CD4-positive, alpha-beta T cell treated with Interferon gamma for 1 hour (primary cell): ENCODE data around the gene CLIC6.

Experiments used
- DNase-seq: peaks from one replicate; pipeline ENCODE4 v3.0.0-alpha.2; 2020

The CLIC6 gene

DNA sequence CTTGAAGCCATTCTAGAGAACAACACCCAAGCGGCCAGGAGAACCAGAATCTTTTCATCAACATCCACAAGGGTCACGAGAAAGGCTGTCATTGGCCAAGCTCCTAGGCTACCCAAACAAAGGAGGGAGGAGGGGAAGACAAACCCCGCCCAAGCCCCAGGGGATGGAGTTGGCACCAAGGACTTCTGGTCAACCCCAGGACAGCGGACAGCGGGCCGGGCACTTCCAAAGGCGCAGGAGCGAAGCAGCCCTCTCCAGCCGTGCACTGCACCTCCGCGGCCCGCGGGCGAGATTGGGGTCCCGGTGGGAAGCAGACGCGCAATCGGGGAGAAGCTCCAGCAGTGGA, at the start of gene CLIC6:
Gene CLIC6, plus strand, starts transcription at position 192 of the 346 bp plus-strand sequence. CDS start 395 bp downstream, outside the sequence.
- no peak for DNase-seq

DNA sequence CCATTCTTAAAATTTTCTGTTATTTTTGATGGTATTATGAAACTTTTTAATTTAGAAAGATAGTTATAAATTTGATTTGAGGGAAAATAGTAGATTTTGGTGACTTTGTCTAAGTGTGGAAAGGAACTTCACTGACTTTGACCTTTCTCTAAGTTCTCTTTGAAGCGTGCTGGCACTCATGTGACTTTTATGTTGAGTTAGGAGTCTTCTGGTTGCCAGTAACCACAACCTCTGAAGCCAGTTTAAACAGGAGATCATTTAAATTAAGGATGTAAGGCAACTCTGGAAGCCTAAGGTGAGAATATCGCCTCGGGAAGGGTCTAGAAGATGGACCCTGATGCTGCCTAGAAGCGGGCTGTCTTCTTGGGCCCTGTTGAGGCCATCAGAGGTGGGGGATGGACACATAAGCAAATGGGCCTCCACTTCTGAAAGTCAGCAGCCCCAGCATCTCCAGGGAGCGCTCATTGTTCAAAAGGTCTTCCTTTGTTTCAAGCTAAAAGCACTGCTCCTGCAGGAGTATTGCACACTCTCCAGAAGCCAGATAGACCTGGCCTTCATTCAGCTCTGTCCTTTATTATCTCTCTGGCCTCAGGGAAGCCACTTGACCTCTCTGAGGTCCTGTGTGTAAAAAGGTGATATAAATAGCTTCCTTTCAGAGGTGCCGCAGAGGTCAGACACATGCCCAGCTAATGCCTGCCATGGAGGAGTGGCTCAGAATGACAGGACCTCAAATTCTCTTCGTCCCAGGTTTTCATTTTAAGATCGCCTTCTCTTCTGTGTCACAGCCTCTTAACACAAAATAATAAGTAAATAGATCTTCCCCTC, 48.7 kb upstream of the CLIC6 start:
- DNase-seq = no peak

- no peak for DNase-seq
Measured at GRCh38 chr21:34621434-34622350, 47.1 kb upstream of the CLIC6 start.

DNA sequence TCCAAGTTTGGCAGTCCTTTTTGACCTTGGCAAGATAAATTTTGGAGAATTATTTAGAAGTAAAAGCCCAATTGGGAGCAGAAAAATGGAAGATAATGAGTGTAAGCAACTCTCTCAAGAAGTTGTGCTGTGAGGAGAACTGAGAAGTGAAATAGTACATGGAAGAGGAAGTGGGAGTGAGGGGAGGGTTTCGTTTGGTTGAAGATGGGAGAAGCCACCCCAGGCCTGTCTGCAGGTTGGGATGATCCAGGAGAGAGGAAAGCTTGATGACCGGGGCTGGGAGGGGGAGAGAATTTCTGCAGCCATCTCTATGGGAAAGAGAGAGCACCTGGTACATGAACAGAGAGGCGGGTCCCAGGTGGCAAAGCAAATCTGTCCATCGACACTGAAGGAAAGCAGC, 45.3 kb upstream of the CLIC6 start:
- DNase-seq = no peak

DNA sequence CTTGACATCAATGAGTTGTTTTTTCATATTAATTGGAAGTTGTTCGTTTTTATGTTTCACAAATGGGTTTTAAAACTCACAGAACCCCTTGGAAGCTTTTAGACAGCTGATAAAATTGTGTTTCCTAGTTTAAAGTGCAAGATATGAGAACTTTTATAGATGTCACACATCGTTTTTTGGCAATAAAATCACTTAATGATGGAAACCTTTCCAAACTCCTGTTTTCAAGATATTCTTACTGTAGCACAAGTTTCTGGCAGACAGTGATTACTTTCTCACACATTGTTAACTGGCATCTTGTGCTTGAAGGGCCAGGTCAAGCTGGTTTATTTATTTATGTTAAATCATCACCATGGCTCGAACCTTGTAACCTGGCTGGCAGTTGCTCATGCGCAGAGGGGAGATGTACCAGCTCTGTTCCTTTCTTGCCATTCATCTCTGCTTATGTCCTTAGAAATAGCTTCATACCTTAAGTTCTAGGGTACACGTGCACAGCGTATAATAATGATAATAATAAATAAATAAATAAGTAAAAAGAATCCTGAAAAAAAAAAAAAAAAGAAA, 43.7 kb upstream of the CLIC6 start:
- no peak for DNase-seq

DNA sequence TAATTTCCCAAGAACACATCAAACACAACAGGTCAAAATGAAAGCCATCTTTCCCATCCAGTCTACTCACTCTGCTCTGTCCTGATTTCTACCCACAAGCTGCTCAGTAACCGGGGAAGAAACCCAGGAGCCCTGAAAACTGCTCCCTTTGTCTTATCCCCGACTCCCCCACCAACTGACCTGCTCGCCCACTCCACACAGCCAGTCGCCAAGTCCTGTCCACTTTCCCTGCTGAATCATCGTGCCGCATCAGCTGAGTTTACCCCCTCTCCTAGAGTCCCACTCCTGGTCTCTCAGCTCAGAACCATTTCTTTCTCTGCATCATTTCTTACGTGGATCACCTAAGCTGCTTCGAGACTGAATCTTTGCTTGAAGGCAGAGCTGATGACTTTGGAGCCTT, 42.7 kb upstream of the CLIC6 start:
- DNase-seq = no peak

- no peak for DNase-seq
Measured at GRCh38 chr21:34630536-34631143, 38.2 kb upstream of the CLIC6 start.

GRCh38 chr21:34632498-34632897, 36.3 kb upstream of the CLIC6 start:
- no peak for DNase-seq

- DNase-seq = no peak
Measured at GRCh38 chr21:34635307-34635706, 33.5 kb upstream of the CLIC6 start.

DNA sequence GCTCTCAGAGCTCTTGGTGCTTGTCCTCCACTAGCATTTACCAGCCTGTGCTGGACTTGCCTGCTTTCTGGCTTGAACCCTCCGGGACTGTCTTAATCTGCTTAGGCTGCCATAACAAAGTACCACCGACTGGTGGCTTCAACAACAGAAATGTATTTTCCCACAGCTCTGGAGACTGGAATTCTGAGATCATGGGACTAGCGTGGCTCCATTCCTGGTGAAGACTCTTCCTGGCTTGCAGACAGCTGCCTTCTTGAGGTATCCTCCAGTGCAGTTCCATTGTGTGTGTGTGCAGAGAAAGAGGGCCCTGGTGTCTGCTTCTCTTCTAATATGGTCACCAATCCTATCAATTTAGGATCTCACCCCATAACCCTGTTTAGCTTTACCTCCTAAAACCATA, 31.8 kb upstream of the CLIC6 start:
- DNase-seq = no peak

DNA sequence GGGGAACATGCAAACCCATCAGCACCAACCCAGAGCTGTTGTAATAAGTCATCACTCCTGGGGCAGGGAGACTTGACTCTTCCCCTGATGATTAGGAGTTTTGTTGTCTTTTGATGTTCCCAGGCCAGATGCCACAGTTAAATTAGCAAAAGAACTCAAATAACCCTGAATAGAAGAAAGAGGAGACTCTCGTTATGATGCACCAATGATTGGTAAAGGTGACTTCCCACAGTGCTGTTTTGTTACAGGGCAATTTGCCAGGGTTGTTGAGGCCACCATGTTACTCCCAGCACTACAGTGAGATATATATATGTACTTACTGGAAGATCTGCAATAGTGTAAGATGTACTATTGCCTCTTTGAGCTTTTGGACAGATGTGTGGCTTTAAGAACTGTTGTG, 29.5 kb upstream of the CLIC6 start:
- DNase-seq = no peak

DNA sequence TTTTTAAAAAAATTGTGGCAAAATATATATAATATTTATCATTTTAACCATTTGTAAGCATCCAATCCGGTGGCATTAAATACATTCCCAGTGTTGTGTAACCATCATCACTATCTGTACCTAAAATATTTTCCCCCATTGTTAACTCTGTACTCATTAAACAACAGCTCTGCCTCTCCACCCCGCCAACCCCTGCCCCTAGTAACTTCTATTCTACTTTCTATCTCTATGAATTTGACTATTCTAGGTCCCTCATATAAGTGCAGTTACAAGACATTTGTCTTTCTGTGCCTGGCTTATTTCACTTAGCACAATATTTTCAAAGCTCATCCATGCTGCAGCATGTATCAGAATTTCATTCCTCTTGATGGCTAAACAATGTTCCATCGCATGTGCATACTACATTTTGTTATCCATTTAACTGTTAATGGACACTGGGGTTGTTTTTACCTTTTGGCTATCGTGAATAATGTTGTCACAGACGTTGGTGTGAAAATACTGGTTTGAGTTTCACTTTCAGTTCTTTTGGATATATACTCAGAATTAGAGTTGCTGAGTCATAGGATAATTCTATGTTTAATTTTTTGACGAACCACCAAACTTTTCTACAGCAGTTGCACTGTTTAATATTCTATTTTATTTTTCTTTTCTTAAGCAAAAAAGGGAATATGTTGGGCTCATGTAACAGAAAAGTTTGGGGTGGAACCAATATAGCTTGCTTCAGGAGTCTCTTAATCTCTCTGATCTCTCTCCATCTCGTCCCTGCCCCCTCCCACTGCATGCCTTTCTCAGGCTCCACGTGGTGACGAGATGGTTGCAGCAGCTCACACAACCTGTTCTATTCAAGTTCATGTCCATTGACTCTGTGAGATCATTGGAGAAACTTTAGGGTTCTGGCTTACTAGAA, 28.7 kb upstream of the CLIC6 start:
- no peak for DNase-seq

GRCh38 chr21:34640858-34641257, 27.9 kb upstream of the CLIC6 start:
- DNase-seq = no peak

DNA sequence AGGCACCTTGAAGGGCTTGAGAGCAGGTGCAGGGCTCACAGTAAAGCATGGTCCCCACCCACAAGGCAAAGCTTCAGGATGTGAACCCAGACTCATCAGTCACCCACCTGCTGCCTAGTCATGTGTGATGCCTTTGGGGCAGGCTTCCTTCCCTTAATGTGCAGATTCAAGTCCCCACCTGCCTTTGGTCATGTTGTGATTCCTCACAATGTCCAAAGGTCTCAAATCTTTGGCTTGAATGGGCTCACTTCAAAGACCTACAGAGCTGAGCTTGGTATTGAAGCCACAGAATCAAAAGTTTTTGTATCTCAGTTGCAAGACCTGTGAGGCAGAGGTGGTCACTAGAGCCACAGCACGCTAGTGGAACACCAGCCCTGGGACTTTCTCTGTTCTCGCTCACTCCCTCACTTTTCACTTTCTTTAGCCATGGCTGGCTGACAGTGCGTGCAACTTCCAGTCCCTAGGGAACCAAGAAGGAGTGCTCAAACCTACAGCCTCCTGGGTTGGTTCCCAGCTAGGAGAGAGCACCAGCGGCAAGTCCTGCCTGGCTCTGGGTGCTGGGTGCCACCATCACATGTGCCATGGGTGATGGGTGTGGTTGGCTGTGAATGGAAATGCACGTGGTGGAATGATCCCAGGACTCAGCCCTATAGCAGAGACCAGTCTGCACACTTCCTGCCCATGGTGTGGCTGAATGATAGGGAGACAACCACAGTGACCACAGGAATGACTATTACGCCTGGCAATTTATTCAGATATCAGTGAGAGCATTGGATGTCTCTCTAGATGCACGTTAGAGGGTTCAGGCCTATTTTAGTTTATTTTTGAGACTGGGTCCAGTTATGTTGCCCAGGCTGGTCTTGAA, 26.4 kb upstream of the CLIC6 start:
- DNase-seq = no peak

- DNase-seq = no peak
Measured at GRCh38 chr21:34644825-34645224, 24.0 kb upstream of the CLIC6 start.

DNA sequence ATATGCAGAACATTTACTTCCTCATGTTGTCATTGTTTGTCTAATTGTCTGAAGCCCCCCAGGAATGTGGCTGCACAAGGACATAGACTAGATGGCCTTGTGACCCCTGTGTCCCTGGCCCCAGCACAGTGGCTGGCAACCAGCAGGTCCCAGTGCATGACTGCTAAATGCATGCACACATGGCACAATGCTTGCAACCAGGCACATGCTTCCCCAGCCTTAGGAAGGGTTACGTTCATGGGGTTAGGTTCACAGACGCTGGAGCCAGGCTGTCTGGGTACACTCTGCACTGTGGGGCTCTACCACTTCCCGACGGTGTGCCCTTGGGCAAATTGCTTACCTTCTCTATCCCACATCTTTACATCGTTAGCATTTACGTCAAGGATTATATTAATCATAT, 21.2 kb upstream of the CLIC6 start:
- no peak for DNase-seq

DNA sequence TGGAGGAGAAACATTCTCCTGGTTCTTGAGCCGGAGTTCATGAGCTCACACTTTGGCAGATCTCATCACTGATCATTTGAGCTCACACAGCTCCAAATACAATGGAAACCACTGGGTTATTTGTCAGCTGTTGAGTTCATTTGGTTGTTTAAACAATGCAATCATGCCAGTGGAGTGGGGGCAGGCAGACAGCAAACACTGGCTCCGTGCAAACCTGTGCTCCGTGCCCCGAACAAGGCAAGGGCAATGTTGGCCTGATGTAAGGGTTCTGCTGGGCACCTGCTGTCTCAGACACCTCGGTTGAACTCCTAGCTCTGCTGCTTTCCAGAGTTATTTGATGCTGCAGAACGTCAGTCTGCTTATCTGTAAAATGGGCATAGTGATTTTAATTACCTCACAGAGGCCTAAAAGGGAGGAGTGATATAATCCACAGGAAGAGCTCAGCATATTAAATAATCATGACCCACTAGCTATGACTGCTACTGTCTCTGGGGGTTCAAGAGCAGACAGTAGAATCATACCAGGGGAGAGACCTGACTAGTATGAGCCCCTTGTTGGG, 20.0 kb upstream of the CLIC6 start:
- no peak for DNase-seq

DNA sequence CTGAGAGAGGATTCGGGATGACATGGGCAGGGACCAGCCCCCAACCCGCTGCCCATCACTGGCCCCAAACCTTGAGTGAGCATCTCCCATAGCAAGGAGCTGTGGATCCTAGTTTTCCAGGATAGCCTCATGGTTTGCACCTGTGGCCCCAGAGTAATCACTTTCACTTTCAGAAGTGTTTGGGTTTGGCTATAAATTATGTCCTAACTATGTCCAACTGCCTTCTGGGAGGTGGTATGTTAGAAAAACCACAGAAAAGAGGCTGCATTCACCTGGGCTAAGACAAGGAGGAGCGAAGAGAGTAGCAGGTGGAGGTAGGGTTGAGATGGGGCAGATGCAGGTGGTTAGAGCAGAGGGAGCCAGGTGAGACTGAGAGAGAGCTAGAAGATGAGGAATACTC, 19.4 kb upstream of the CLIC6 start:
- no peak for DNase-seq

- no peak for DNase-seq
Measured at GRCh38 chr21:34650861-34651431, 17.8 kb upstream of the CLIC6 start.

DNA sequence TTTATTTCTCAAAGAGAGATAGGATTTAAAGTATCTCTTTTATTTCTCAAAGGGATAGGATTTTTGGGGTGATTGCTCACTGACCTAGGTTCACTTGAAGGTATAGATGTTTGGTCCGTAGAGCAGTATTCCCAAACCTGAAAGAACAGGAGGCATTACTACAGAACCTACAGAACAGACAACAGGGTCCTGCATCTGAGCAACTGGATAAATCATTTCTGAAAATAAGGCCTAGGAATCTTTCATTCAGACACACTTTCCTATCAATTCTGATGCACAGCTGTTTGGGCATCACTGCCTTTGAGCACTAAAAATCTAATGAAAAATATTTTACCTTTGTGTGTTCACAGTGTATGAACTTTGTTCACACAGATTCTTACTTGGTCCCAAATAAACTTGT, 17.2 kb upstream of the CLIC6 start:
- DNase-seq = no peak

DNA sequence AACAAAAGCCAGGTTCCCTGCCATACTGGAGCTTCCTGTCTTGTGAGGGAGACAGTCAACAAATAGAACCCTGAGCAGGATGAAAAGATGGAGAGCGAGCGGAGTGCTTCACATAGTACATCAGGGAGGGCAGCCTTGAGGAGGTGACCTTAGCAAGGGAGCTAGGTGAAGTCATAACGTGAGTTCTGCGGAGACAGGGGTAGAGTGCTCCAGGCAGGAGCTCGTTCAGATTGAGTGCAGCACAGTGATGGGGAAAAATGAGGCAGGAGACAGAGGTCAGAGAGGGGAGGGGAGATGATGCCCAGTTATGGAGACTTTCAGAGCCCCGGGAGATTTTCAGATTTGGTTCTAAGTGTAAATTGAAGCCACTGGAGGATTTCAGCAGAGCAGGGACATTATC, 15.3 kb upstream of the CLIC6 start:
- no peak for DNase-seq
